Left colon (tissue), 2 donors: ENCODE data around the gene TEX48. TPM values are rescaled to one million over a fixed set of nuclear protein-coding genes. Genes with fewer than 3 reads are reported as not detected.

ENCODE experiments used
- ATAC-seq: fragments of 200-7000 bp; cut with Tn5 transposase; one replicate; pipeline ENCODE4 v1.9.1; 2020; ENCODE audit warnings: mild to moderate bottlenecking, moderate library complexity
- DNase-seq, 2 donors: peaks; one replicate each; pipeline ENCODE4 v3.0.0-alpha.2; 2020
- intact Hi-C, 2 donors: fragments of 100-400 bp; cut with DNase I in 1 of 2; cut with micrococcal nuclease in 1 of 2; formaldehyde crosslinking; loops; one replicate each; pipeline versions ENCODE4 v1.11.2 to v1.14.0; 2022; cut with DNase I, micrococcal nuclease
- total RNA-seq, 2 donors: library from RNA; stranded (reverse); fragmentation: NEBNext Ultra II Directional; extraction: Animal tissue kit (Norgen Biotek cat#: 25700); gene quantifications; one replicate each; pipeline ENCODE4 v1.2.1, GENCODE V29; 2021
- donor health status: DM: no; HTN: no; CAD: no.
- donor health status: DM: yes; HTN: yes; CAD: no.

The TEX48 gene
- total RNA-seq, 2 donors from 2014 or later = not detected

DNA sequence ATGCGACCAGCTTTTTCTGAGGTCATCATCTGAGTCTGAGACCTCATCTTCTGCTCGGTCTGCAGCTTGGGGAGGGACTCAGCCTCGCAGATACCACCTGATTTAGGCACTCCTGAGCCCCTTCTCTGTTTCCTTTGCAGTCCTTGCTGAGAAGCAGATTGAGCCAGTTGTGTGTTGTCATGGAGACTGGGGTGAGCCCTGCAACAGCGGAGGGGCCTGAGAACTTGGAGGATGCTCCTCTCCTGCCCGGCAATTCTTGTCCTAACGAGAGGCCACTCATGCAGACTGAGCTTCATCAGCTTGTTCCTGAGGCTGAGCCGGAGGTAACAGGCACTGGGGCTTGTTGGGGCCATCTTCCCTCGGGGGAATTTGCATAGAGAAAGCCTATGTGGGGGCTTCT lies 43.6 kb downstream of the TEX48 start:
- ATAC-seq (no peak), DNase-seq (no peak)
- intact Hi-C loops = no loop called here

DNA sequence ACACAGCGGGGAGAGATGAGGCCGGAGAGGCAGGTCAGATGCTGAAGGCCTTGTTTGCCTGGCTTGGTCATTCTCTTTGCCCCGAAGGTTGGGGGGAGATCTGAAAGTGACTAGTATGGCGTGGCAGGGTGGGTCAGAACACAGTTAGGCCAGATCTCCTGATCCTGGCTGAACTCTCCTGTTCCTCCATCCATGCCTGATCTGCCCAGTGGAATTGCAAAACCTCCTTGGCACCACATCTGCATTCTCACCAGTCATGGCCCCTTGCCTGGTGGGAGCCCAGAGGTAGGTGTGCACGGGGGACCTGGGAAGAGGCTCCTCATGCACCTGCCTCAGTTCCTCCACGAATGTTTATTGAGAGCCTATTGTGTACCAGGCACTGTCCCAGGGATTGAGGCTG lies 47.6 kb downstream of the TEX48 start:
- intact Hi-C loops = no loop called here
- no peak for ATAC-seq
- no peak for DNase-seq

DNA sequence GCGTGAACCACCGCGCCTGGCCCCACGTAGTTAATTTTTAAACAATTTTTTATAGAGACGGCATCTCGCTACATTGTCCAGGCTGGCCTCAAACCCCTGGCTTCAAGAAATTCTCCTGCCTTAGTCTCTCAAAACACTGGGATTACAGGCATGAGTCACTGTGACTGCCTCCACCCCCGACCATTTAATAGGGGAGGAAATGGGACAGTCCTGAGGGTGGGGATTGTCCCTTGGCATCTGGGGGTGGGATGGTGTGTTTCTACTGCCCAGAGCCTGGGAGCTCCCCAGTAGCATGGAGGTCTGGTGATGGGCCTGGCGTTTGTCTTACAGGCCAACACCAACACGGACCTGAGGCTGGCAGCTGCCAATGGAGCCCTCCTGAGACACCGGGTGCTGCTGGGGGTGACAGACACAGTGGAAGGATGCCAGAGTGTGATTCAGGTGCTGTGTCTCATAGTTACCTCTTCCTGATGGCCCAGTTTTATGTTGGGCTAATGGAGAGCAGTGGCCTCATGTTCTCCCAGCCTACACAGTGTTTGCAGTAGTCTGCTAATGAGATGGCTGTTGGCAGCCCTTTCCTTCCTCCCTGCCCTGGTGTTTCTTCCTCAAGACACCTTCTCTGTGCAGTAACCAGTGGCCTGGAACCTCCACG lies 48.4 kb downstream of the TEX48 start:
- intact Hi-C loops = no loop called here
- DNase-seq (no peak), ATAC-seq (no peak)

DNA sequence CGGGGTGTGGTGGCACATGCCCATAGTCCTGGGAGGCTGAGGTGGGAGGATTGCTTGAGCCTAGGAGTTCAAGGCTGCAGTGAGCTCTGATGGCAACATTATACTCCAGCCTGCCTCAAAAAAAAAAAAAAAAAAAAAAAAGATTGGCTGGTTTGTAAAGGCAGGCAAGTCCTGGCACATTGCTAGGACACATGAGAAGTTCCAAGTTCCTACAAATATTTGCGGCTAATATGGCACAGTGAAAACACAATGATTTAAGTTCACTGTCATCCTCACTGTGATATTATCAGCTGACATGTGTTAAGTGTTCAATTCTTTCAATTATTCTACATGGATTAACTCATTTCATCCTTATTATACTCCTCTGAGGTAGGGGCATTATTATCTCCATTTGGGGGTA lies 50.8 kb downstream of the TEX48 start:
- ATAC-seq (no peak), DNase-seq (no peak)
- intact Hi-C loops = no loop called here

DNA sequence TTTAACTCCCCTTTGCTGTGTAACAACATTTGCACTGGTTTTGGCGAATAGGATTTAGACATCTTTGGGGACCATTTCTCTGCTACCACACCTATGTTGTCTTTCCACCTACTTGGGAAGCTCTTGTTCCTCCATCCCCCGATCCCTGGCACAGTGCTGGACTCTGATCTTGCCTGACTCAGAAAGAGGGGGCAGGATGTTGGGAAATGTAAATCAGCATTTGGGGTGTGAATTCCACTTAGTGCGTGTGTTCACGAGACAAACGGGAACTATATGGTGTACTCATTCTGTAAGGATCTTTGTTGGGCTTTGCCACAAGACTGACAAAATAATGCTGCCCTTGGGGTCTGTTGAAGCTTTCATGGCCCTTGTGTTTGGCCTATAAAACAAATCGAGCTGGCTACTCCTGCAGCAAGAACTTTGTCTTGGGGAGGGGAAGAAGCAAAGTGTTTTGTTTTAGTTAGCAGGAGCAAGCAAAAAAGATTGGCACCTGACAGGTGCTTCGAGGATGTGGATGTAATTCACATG lies 52.4 kb downstream of the TEX48 start:
- intact Hi-C loops = no loop called here
- DNase-seq = no peak
- no peak for ATAC-seq

DNA sequence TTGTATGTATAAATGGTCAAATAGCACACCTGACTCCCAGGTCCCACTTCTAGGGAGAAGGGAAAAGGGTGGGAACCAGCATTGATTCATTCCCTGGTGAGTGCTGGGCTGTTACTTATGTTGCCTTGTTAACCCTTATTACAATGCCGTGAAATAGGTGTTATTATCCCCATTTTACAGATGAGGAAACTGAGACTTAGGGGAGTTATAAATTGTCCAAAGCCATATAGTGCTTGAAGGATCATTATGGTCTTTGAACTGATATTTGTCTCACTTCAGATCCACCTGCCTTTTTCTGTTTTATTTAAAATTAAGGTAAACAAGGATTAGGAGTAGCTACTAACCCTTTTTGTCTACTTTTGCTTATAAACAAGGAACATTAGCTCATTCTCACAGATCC lies 54.4 kb downstream of the TEX48 start:
- ATAC-seq = no peak
- DNase-seq = no peak
- intact Hi-C loops = no loop called here

DNA sequence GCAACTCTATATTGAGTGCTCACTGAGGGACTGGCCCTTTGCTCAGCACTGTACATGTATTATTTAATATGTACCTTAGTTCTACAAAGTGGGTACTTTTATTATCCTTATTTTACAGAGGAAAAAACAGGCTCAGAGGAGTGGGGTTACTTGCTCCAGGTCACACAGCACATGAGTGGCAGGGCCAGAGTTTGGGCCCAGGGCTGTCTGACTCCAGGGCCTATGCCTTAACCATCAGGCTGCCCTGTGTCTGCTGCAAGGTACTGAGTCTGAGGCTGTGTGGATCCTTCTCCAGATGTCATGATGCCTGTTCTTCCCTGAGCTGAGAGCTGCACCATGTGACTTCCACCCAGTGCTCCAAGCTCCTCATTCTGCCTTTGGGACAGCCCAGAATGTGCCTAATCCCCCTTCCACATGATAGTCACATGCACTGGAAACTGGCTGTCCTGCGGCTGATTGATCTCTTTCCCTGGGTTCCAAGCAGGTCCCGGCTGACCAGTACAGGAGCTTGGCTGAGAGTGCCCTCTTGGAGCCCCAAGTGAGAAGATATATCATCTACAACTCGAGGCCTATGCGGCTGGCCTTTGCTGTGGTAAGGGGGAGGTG lies 55.5 kb downstream of the TEX48 start:
- ATAC-seq (no peak), DNase-seq (no peak)
- intact Hi-C loops = no loop called here

DNA sequence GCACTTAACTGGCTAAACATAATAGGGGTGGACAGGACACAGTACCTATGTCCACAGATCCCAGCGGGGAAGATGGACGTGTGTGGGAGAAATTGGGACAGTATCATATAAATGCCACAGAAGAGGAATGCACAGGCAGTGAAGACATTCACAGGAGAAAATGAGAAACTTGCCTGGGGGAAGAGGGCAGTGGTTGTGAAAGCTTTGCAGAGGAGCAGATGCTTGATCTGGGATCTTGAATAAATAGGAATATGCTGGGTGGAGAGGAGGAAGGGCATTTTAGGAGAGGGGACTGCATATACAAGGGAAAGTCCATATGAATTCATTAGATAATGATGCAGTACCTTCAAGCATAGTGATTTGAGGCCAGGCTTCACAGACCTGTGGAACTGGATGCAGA lies 57.3 kb downstream of the TEX48 start:
- ATAC-seq (no peak), DNase-seq (no peak)
- intact Hi-C loops = no loop called here

DNA sequence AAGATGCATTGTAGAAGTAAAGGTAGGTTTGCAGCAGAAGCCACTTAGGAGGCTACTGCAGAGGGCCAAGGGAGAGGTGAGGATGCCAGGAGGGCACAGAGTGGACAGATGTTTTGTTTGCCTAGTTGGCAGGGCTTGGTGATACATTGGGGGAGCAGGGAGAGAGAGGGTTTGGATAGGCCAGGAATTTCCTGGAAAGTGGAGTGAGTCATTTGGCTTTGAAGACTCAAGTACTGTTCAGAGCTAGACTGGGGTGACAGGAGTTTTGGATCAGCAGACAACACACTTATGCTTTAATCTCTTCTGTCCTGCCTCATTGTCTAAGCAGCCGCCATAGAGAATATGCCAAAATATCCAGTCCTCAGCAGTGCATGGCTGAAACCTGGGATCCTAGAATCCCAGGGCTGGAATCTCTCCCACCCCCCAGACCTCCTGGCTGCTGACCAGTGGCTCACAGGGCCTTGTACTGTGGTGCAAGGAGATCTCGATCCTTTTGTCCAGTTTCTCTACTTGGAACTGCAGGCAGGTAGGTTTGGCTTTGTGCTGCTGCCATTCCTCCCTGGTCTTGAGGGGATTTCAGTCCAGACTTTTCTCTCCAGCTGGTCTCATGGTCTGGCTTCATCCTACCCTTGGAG lies 59.9 kb downstream of the TEX48 start:
- intact Hi-C loops = no loop called here
- no peak for DNase-seq
- no peak for ATAC-seq

DNA sequence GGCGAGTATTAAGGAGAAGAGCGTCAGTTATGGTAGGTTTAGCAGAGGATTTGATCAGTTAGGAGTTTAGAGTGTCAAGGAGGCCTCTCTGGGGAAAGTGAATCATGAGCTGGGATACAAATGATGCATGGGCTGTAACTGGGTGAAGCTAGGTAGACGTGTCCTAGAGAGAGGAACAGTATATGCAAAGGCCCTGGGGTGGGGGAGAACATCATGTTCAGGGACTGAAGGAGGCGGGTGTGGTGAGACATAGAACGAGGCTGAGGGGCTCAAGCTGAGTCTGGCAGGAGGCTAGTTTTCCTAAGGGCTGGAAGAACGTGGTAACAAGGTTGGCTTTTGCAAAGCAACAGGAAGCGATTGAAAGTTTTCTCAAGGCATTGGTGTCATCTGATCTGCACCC lies 60.4 kb downstream of the TEX48 start:
- DNase-seq = no peak
- no peak for ATAC-seq
- intact Hi-C loops = no loop called here

DNA sequence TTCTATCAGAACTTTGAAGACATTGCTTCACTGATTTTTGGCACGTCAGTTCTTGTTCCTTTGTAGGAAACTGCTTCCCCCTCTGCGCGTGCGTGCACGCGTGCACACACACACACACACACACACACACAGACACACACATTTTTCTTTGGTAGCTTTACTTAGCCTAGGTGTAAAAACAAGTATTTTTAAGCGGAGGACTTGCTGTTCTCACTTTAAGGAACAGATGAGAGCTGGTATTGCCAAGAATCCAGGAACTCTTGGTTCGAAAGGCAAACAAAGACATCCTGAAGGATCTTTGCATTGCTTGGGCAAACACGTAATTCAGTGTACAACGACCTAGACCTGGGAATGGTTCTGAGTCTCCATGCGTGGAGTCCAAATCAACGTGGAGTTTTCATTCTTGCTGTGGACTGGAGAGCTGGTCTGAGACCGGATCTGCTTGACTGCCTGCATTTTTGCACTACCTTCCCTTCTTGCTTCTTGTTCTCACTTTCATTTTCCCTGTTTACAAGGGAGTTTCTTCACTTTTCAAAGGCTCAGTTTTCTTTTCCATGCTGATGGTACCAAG lies 62.7 kb downstream of the TEX48 start:
- ATAC-seq = peak; percentile 48
- intact Hi-C loops = no loop called here
- DNase-seq = peak in 1 of 2 donors; percentile 31

DNA sequence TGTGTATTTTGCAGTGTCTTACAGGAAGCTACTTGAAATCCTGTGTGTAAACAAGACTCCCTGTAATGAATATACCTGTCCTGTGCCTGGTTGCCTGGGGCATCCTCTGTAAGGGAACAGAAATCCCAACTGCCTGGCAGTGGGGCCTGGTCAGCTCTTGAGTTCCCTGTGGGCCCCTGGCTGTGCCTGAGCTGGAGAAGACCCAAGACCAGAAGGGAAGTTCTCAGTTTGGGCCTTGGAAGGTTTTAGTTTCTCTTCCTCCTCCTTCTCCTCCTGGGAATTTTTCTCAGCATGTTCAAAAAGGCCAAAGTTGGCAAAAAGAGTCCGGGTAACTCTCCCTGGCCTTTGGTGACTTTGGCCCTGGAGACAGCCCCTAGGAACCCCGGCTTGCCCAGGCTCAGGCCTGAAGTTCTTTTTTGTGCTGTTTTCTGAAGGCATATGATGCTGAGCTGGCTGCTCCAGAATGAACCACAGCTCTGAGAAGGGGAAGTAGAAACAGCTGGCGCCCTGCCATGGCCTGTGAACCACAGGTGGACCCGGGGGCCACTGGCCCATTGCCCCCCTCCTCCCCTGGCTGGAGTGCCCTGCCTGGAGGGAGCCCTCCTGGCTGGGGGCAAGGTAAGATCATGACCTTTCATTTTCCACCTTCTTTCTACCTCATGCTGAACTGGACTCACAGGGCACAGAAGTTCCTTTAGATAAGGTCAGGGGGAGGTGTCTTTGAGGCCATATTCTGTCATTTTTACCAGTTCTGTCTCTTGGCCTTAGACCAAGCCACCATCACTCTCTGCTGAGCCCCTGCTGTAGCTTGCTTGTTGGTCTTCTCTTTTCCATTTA lies 65.1 kb downstream of the TEX48 start:
- ATAC-seq (peak; percentile 47), DNase-seq (peak; percentile 69 to 81)
- intact Hi-C loops = no loop called here

Other genes starting within 250 kb of the TEX48 start
- 1 to 10 TPM; 6.1 to 7.0 TPM for gene WHRN, start 176.7 kb downstream of the TEX48 start, total RNA-seq
- 10 to 100 TPM; 66.9 to 74.3 TPM for gene ATP6V1G1, start 94.4 kb downstream of the TEX48 start, total RNA-seq
- 1 to 10 TPM; 6.8 to 9.4 TPM for gene TMEM268, start 70.9 kb downstream of the TEX48 start, total RNA-seq
- not detected for gene TEX53, start 24.4 kb downstream of the TEX48 start, total RNA-seq
- 1 to 10 TPM in 1 of 2 donors, under 1 TPM in 1; 0.89 to 4.0 TPM for gene TNFSF15, start 123.8 kb upstream of the TEX48 start, total RNA-seq
- gene TNFSF8, start 248.4 kb upstream of the TEX48 start, total RNA-seq = 1 to 10 TPM in 1 of 2 donors, under 1 TPM in 1; 0.24 to 1.0 TPM